A673 (cell line): Measurements from ENCODE around the gene MAT1A. TPM values are rescaled to one million over a fixed set of nuclear protein-coding genes. Genes with fewer than 3 reads are reported as not detected.

Source experiments
- BruUV-seq: library from RNA; stranded (reverse); fragments of 400-500 nt; replicated peaks from 2 replicates; lab custom pipeline; 2021; lab: Mats Ljungman, UMichigan
- CTCF ChIA-PET: fragments of 300-600 bp; sonication (Branson Sonifier 250); formaldehyde crosslinking; loops from one replicate; lab custom pipeline; 2022; ENCODE audit warnings: antibody characterized with exemption; lab: Charles Lee
- POLR2A ChIA-PET: fragments of 300-600 bp; sonication (Branson Sonifier 250); formaldehyde crosslinking; loops from one replicate; lab custom pipeline; 2022; ENCODE audit warnings: antibody characterized with exemption; ENCODE audit not compliant: low non-redundant PET; lab: Charles Lee
- DNase-seq: peaks from one replicate; pipeline ENCODE4 v3.0.0-alpha.2; 2015; ENCODE audit warnings: low spot score
- H3K27ac ChIP-seq: fragments of 200-600 bp; sonication (generic); 2 replicates; pipeline ENCODE4 v1.5.1; 2016; ENCODE audit warnings: mixed run types, low read depth, mild to moderate bottlenecking, mixed read lengths, antibody characterized with exemption, low read length; ENCODE audit not compliant: poor library complexity, severe bottlenecking
- H3K27me3 ChIP-seq: fragments of 200-600 bp; sonication (generic); replicated peaks from 2 replicates; pipeline ENCODE4 v1.6.1; 2017; ENCODE audit warnings: mixed run types, low read depth, mild to moderate bottlenecking, mixed read lengths, antibody characterized with exemption, low read length; ENCODE audit not compliant: insufficient read depth, poor library complexity
- H3K36me3 ChIP-seq: fragments of 200-600 bp; sonication (generic); 2 replicates; pipeline ENCODE4 v1.6.1; 2016; ENCODE audit warnings: mixed run types, mild to moderate bottlenecking, mixed read lengths, antibody characterized with exemption, low read length; ENCODE audit not compliant: insufficient read depth, poor library complexity, severe bottlenecking
- H3K4me1 ChIP-seq: fragments of 200-600 bp; sonication (generic); 2 replicates; pipeline ENCODE4 v1.6.1; 2017; ENCODE audit warnings: mixed run types, mild to moderate bottlenecking, mixed read lengths, antibody characterized with exemption, low read length; ENCODE audit not compliant: insufficient read depth, poor library complexity, severe bottlenecking
- H3K4me3 ChIP-seq: fragments of 200-600 bp; sonication (generic); 2 replicates; pipeline ENCODE4 v1.5.1; 2016; ENCODE audit warnings: low read depth, mixed run types, mild to moderate bottlenecking, mixed read lengths, low read length; ENCODE audit not compliant: poor library complexity, severe bottlenecking
- H3K9me3 ChIP-seq: fragments of 200-600 bp; sonication (generic); 2 replicates; pipeline ENCODE4 v1.6.1; 2016; ENCODE audit warnings: mixed run types, low read depth, mild to moderate bottlenecking, mixed read lengths, antibody characterized with exemption, low read length; ENCODE audit not compliant: poor library complexity, severe bottlenecking
- EZH2 ChIP-seq: fragments of 200-600 bp; sonication (generic); IDR thresholded peaks from 2 replicates; pipeline ENCODE4 v1.6.1; 2017; ENCODE audit warnings: borderline replicate concordance, low read depth, mild to moderate bottlenecking, mixed read lengths, antibody characterized with exemption, low read length; ENCODE audit not compliant: poor library complexity, severe bottlenecking
- intact Hi-C: fragments of 100-400 bp; cut with micrococcal nuclease; formaldehyde crosslinking; loops from one replicate; pipeline ENCODE4 v1.10.0; 2022; ENCODE audit not compliant: unreplicated experiment
- total RNA-seq: library from RNA; stranded (reverse); gene quantifications from 2 replicates; pipeline ENCODE4 v1.2.3, GENCODE V29; 2021
- TF ChIP-seq, protein P1 (sequence below): fragments of 300-800, 200-600 bp; sonication (generic); conservative IDR thresholded peaks from 2 replicates; pipeline ENCODE4 v1.5.1; 2017; ENCODE audit warnings: low read depth, mild to moderate bottlenecking, antibody characterized with exemption, low read length, moderate library complexity, mixed read lengths

Gene MAT1A
- total RNA-seq, 1 experiment from 2014 or later, result not detected

DNA sequence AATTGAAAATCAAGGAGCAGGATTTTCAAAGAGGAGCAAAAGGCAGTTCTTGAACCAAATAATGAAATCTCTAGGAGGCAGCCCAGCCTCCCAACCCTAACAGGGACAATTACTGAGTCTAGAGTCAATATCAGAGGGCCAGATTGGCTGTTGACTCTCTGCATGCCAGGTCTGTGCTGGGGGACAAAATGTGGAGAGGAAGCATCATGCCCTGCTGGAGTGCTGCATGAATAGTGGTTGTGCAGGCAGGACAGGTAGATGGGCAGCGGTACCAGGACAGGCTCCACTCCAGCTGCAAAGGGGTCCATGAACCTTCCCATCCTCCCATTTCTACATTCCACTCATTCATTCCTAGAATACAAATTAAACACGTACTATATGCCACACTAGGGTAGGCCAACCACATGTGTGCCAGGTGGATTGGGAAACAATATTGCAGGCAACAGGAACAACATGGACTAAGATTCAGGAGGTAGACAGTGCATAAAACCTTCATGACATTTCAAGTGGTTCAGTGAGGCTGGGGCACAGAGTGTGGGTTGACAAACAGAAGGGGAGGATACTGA lies 30.4 kb upstream of the MAT1A start:
- TF ChIP-seq, protein P1, sequence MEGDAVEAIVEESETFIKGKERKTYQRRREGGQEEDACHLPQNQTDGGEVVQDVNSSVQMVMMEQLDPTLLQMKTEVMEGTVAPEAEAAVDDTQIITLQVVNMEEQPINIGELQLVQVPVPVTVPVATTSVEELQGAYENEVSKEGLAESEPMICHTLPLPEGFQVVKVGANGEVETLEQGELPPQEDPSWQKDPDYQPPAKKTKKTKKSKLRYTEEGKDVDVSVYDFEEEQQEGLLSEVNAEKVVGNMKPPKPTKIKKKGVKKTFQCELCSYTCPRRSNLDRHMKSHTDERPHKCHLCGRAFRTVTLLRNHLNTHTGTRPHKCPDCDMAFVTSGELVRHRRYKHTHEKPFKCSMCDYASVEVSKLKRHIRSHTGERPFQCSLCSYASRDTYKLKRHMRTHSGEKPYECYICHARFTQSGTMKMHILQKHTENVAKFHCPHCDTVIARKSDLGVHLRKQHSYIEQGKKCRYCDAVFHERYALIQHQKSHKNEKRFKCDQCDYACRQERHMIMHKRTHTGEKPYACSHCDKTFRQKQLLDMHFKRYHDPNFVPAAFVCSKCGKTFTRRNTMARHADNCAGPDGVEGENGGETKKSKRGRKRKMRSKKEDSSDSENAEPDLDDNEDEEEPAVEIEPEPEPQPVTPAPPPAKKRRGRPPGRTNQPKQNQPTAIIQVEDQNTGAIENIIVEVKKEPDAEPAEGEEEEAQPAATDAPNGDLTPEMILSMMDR, result no peak
- no peak for TF ChIP-seq EZH2
- ChIA-PET POLR2A (no interaction called here), CTCF (no interaction called here)
- no TSS peak for BruUV-seq
- H3K27me3 ChIP-seq, result no peaks in the 10 kb centered on the region
- no peak overlapping the region for H3K4me3 ChIP-seq
- intact Hi-C loops, result no loop called here
- H3K36me3 ChIP-seq, result no peaks in the 10 kb centered on the region
- H3K27ac ChIP-seq, result no peak overlapping the region
- DNase-seq, result no peak
- H3K9me3 ChIP-seq, result no peaks in the 10 kb centered on the region
- H3K4me1 ChIP-seq, result peaks cover 4% of the 10 kb centered on the region

DNA sequence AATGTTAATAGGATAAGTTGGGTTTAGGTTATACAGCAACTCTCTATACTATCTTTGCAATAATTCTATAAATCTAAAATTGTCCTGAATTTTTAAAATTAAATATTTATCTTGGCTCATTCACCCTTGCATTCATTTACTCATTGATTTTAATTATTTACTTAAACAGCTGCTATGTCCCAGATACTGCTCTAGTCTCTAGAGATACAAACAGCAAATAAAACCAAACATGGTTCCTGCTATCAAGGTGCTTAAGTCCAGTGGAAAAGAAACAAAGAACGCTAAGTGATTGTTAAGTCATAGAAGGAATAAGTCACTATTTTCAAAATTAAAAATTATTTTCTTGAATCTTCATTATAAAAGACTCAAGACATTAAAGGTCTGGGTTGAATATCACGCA lies 29.9 kb upstream of the MAT1A start:
- intact Hi-C loops, result no loop called here
- Histone ChIP-seq H3K27me3 (no peaks in the 10 kb centered on the region), H3K36me3 (no peaks in the 10 kb centered on the region), H3K4me1 (peaks cover 2% of the 10 kb centered on the region), H3K9me3 (no peaks in the 10 kb centered on the region), H3K27ac (no peak overlapping the region), H3K4me3 (no peak overlapping the region)
- no TSS peak for BruUV-seq
- no peak for TF ChIP-seq EZH2
- TF ChIP-seq, protein P1, result no peak
- DNase-seq, result no peak
- CTCF ChIA-PET, result no interaction called here
- POLR2A ChIA-PET, result no interaction called here

DNA sequence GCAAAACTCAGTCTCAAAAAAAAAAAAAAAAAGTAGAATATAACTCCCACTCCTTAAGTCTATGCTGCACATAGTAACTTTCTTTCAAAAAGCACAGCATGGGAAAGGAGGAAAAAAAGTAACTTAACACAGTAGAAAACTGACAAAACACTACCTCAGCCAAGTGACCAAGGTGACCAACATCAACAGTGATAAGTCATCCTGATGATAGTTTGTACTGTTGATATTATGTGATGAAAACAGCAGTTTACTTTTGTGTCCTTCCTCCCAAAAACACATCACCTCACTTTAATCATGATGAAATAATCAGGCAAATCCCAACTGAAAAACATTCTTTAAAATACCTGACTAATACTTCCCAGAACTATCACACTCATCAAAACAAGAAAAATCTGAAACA lies 29.3 kb upstream of the MAT1A start:
- H3K9me3 ChIP-seq, result no peaks in the 10 kb centered on the region
- no peak overlapping the region for H3K27ac ChIP-seq
- no peaks in the 10 kb centered on the region for H3K27me3 ChIP-seq
- ChIA-PET CTCF (no interaction called here), POLR2A (no interaction called here)
- no peaks in the 10 kb centered on the region for H3K36me3 ChIP-seq
- intact Hi-C loops, result no loop called here
- no peak overlapping the region for H3K4me3 ChIP-seq
- no peaks in the 10 kb centered on the region for H3K4me1 ChIP-seq
- TF ChIP-seq, protein P1, result no peak
- TF ChIP-seq EZH2, result no peak
- no TSS peak for BruUV-seq
- DNase-seq, result no peak
